DMS 273 treated with DMSO at 0.1 percent for 48 hours (cell line): ENCODE data around the gene LTBP2.
A peak's percentile ranks its signal among the peaks of the same experiment; 100 is the strongest.

Experiments
- DNase-seq: peaks from one replicate; lab custom pipeline; 2025; lab: John Stamatoyannopoulos, UW

LTBP2 gene

DNA sequence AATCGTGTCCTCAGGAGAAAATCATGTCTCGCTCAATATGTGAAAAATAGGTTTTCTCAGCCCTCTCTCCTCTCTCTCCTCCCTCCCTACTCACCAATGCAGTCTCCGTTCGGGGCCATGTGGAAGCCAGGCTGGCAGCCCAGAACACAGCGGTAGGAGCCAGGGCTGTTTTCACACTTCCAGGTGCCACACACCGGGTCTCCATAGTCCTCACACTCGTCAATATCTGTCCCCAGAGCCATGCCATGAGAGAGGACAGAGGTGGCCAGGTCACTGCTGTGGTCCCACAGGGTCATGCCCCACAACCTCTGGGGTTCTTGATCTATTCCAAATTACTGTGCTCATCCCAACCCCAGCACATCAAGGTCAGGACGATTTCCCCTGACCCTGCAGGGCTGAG lies 105.0 kb downstream of the LTBP2 start:
- DNase-seq = no peak

DNA sequence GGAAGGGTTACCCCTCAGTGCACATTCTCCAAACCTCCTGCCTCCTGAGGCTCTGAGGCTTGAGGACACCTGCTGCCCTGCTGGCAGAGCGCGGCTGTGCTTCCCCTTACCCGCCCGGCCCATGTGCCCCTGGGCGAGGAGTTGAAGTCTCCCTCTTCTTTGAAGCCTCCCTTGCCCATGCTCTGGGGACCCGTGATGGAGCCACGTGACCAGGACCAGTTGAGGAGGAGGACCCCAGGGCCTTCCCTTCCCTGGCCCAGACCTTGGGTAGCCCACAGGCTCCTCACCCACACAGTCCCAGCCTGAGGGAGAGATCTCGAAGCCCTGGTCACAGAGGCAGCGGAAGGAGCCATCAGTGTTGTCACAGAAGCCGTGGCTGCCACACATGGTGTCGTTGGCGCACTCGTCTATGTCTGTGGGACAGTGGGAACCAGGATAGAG lies 105.6 kb downstream of the LTBP2 start:
- DNase-seq = no peak

DNA sequence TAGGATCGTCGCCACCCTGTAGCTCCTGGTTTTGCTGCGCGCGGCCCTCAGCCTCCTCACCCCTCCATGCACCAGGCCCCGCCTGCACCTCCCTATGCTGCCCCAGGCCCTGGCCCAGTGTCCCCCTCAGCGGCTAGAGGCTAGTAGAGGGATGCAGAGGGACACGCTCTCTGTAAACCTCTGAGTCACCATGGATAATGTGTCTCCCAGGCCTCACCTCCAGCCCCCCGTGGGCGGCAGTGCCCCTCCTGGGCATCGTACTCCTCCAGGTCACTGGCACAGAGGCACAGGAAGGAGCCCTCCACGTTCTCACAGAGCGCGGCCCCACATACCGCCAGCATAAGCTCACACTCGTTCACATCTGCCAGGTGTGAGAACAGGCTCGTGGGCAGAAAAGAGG lies 106.2 kb downstream of the LTBP2 start:
- DNase-seq = no peak

DNA sequence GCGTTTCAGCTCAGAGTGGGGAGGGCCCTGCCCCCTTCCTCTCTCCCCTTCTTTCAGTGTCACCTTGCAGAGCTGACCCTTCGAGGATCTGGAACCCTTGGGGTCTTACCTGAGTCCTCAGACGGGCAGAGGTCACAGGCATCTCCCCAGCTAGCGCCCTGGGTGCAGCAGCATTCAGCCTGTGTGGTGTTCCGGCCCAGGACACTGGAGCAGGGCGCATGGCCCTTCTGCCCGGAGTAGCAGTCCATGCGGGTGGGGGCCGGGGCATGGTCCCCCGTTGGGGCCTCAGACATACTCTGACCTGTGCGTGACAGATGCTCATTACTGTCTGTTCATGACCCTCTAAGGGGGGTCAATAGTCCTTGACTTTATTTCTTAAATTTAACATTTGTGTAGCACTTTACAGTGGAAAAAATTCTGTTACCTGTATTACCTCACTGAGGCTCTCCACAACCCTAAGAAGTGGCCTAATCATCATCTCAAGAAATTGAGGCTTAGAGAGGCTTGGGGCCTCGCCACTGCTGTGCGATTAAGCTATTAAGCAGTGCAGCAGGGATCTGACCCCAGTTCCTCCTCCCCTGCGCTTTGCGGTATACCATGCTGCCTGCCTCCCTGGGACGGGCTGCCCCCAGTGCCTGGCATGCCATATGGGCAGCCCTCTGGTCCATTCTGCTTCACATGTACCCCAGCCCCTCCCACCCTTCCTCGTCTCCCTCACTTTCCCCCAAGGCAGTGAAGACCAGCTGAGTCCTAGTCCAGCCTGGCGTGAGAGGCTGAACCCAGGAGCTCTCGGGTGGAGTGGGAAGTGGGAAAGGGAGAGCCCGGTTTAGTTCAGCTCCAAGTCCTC lies 106.9 kb downstream of the LTBP2 start:
- DNase-seq = no peak

DNA sequence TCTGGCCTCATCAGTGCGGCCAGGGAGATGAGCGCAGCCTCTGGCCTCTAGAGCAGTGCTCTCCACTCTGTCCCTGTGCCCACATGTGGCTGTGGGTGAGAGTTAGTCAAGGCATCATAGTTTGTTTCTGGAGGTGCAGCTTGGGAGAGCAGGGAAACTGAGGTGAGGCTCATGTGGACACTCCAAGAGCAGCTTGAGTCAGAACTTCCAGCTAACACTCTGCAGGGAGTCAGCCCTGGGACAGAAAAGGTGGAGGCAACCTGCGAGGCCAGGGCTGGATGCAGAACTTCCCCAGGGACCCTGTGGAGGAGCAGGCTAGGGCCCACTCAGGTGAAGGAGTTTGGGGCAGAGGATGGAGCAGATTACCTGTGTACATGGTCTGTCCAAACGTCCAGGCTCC lies 107.6 kb downstream of the LTBP2 start:
- DNase-seq = no peak

DNA sequence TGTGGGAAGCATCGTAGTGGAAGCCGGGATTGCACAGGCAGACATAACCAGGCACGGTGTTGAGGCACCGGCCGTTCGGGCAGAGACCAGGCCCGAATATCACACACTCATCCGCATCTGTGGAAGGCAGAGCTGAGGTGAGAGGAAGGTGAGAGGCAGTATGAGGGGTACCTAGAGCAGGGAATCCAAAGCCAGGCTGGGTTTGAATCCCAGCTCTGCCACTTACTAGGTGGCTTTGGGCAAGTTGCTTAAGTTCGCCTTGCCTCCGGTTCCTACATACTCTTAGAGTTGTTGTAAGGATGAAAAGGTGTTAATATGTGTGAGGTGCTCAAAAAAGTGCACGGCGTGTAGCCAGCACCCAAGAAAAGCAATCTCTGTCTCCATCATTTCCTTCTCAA lies 108.1 kb downstream of the LTBP2 start:
- no peak for DNase-seq

DNA sequence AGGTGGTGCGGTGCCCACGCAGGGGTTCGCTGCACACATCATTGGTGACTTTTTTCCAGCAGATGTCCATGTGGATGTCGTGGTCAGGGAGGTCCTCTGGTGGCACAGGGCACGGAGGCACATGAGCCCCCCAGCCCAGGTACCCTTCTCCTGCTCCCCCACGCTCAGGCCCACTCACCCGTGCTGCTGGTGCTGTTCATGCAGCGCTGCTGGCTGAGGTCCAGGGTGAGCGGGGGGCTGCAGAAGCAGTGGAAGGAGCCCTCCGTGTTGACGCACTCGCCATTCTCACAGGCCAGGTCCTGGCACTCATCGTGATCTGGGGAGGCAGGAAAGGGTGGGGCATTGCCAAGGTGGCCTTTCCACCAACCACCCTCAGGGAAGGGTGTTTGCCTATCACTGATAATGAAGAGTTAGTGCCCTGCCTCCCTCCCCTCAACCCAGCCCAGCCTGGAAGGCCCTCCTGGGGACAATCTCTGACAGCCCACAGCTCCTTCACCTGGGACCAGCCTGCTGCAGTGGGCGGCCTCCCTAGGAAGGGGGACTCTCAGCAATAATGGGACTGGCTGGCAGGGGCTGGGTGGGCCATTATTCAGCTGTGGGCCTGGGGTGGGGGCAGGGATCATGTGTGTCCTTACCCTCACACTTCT lies 108.6 kb downstream of the LTBP2 start:
- DNase-seq = no peak

DNA sequence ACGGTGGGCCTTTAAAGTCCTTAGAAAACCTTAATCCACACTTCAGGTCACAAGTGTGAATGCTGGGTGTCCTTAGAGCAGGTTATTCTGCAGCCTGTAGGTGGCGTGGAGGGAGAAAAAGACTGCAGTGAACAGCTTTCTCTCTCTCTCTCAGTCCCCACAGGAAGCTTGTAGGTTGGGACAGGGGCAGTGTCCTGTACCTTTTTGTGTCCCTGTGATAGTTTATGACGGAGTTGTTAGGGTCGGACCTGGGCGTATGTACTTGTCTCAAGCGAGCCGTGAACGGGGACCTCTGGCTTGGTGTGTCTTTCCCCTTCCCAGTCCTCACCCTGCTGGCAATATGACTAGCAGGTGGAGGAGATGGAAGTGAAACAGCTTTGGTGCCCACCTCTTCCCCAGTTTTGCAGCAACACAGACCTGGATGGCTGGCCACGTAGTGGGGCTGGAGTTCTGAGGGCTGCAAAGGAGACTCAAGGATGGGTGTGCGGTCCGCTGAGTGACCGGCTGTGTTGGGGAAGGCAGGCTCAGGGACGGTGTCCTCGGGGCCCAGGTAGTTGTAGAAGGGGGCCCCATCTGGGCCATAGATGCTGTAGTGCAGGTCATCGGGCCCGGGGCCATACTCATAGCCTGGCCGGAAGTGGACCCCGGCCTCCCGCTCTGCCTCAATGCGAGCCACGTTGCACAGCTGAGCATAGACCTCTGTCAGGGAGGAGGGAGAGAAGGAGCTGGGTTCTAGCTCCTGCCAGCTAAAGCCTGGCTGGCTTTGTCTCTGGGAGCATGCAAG lies 109.6 kb downstream of the LTBP2 start:
- DNase-seq = no peak

DNA sequence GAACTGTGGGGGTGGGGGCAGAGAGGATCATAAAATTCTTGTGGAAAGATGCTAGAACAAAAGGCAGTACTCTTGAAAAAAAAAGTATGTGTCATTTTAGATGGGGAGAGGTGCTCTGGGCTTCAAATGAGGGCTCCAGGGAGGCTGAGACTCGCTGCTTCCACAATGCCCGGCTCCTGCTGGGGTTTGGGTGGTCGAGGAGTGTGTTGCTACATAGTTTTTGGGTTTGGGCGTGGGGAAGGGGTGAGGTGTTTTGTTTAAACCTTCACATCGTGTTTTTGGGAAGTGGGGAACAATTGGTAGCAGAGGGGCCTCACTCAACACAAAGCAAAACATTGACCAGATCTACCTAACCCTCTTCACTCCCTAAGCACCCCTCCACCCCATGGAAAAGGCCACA lies 110.3 kb downstream of the LTBP2 start:
- DNase-seq = no peak

DNA sequence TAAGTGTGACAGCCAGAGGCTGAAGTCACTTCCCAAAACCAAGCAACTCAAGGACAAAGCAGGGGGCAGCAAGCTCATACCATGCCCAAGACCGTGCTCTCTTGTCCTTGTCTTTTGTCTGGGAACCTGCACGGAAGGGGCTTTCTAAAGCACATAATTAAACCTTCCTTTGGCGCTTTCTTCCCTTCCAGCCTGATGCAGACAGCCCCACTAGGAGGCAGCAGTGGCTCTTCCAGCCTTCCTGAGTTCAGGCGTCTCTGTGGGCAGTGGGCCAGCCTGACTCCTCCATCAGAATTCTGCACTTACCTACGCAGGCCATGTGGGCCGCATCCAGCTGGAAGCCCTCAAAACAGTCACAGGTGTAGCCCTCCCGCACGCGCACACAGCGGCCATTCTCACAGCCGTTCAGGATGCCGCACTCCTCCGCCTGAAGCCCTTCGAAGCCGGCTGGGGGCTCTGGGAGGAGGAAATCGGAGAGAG lies 110.9 kb downstream of the LTBP2 start:
- peak; percentile 46 for DNase-seq

DNA sequence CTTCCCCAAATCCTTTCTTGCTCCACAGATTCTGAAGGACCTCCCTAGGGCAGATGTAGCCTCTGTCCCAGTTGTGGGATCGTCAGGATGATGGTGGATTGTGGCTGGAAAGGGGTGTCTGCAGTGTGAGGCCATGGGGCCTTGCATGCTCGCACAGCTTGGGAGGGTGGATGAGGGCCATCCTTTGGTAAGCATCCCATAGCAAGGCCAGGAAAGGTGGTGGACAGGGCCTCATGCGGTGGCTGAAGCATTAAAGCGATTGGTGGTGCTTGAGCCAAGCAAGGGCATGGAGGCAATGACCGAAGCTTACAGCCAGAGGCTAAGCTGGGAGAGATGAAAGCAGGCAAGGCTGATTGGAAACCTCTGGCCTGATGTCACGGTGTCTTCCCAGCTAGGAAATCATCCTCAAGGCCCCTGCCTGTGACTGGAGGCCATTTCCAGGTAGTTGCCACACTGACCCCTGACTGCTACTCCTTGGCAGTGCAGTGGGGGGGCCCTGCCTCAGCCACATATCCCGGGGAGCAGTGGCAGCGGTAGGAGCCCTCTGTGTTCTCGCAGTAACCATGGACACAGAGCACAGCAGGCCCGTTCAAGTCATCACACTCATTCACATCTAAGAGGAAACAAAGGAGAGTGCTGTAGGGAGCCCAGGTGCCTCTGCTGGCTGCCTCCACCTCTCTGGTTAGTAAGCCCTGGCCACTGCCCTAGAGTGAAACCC lies 111.5 kb downstream of the LTBP2 start:
- DNase-seq = no peak

DNA sequence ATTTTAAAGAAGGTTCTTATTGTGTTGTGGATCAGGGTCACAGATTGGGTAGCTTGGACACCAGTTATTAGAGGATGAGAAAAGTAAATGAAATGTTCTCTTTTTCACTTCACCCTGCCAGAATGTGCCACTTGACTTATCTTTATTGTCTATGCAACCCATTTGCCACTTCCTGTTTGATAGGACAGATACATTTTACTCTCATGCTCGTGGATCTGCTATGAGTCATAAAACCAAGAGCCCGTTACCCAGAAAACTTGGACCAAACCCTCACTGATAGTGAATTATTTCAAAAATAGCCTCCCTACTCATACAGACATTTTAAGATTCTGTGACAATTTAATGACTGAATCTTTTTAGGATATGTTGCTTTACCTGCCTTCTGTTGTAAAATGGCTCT lies 116.7 kb downstream of the LTBP2 start:
- no peak for DNase-seq

DNA sequence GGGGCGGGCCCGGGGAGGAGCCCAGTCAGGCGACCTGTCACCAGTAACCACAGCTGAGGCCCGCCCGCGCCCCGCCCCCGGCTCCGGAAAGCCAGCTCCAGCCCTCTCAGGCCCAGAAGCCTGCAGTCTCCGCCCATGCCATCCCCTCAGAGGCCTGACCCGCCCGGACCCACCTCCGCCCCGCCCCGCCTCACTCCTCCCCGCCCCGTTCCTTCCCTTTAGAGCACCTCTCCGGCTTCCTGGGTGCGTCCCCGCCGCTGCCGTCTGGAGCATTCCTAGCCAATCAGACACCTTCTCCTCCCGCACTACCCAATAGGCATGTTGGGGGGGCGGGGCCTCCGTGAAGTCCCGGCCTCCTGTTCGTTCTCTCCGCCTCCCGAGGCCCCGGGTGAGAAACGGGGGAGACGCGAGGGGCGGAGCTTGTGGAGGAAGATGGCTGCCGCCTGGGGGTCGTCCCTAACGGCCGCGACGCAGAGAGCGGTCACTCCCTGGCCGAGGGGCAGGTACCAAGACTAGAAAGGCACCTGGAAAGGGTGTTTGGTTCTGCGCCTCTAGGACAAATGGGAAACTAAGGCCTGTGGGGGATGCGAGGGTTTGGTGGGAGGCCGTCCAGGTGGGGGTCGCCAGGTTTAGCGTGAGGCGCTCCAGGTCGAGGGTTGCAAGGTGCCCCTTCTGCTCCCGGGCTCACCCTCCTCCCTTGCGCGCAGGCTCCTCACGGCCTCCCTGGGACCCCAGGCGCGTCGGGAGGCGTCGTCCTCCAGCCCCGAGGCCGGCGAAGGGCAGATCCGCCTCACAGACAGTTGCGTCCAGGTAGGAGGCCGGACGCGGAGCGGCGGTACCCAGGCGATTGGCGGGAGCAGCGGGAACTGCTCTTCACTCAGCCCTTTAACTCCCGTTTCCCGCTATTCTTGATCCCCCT lies 118.4 kb downstream of the LTBP2 start, which contains the start of gene ISCA2:
ISCA2 (plus strand) TSS at position 423 of the 919 bp plus-strand sequence; CDS start at position 433, 10 bp downstream.
- peak; percentile 99 for DNase-seq

DNA sequence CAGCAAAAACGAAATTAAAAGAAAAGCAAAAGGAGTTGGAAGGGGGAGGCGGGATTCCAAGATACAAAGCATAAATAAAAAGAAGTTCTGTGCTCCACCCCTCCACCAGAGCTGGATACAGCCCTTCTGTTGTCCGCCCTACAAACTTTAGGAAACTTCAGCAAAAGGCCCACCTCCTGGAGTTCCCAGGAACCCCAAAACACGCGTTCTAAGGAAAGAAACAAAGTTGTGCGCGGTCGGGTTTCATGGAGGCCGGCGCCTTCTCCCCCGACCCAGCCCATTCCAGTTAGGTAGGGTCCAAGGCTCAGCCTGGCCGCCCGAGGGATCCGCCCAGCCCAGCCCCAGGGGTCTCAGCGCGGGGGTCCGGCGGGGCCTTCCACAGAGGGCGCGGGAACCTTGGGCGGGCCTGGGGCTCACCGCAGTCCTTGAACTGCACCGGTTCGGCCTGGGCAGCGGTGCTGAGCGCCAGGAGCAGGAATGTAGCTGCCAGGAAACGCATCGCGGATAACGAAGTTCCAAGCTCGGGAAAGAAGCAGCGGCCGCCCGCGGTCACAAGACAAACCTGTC lies 119.2 kb downstream of the LTBP2 start, which contains the start of gene NPC2:
NPC2 (minus strand) TSS at position 530 of the 567 bp plus-strand sequence; CDS start at position 499, 31 bp downstream.
- DNase-seq = no peak

DNA sequence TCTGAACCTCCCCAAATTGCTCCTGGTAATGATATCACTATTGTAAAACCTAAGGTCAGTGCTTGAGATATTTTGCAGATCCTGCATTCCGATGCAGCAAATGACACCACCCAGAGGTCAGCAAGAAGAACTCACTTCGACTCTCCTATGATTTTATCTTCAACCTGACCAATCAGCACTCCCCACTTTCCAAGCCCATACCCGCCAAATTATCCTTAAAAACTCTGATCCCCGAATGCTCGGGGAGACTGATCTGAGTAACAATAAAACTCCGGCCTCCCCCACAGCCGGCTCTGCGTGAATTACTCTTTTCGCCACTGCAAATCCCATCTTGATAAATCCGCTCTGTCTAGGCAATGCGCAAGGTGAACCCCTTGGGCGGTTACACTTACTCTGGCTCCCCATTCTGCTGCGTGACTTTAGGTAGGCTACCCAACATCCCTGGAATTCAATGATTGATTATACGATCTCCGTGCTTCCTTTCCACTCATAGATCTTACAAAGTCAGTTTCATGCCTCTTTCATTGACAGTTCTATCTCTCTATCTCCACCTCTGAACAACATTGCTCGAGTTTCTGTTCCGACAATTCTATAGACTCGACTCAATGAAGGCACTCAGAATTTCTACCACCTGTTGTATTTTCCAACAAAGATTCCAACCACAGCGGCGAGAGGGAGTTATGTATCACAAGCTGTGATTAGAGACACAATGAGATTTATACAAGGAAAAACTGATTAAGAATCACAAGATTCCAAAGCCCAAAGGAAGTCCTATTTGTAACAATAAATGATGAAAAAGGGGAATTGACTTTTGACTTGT lies 119.9 kb downstream of the LTBP2 start:
- no peak for DNase-seq

DNA sequence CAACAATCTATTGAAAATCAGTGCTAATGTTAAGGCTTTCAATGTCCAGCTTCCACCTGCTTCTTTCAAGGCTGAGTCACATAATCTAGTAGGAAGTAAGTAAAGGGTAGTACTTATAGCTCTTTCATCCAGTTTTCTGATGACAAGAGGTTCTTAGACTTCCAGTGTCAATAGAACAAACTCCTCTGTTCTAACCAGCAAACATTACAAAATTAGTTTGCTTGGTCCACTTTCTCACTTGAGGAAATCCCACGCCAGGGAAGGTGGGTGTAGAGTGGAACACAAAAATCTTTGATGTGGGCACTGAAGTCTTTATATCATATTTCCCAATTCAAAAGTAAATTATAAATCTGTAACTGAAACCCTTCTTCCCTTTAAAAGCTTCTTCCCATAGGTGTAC lies 121.6 kb downstream of the LTBP2 start:
- DNase-seq = no peak

DNA sequence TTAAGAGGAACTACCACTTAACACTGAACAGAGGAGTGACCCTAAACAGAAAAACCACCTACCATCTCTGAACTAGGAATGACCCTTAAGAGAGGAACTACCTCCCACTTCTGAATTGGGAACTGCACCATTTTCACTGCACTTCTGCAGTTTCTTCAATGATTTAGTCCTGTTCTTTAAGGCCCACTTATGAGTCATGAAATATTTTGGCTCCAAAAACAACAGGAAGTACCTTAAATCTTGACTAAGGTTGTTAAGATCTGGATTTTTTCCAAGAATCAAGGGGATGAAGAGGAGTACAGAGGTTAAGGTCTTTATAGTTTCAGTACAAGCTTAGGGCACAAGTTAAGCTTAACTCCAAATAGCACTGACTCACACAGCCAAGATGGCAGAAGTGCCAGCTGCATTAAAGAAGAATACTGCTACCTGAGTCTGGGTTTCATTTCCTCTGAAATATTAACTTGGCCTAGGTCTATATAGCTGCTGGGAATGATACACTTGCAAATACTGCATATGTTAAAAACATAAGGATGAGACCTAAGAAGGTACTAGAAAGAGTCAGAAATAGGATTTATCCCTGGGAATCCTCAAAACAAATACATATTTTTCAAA lies 123.1 kb downstream of the LTBP2 start:
- DNase-seq = no peak

DNA sequence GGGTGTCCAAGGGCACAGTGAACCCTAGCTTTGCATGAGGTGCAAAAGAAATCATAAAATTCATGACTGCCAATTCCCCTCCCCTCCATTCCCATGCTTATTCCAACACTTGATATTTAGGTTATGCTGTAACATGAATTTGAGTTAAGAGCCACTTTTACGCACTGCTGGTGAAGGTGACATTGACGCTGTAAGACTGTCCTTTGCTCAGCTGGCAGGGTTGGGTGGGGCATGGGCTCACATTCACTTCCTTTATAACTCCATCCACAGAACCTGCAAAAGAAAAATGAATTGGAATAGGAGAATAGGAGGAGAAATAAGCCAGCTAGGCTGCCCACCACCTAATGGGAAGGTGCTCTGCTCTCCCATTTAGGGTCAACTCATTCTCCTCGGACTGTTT lies 125.9 kb downstream of the LTBP2 start:
- DNase-seq = no peak

DNA sequence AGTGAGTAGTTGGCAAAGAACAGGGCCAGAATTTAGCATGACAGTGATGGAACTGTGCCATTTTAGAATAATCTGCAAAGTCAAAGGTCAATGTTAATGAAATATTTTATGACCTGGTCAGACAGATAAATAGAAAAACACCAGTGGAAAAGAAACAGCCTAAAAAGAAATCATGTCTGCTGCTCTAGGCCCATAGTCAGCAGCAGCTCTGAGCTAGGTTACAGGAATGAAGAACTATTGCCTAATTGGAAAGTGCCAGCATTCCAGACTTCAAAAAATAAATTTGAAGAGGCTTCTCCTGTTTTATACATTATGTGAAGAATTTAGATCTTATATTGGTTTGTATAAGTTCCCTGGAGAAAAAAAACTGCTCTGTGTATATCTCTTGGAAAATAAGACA lies 128.7 kb downstream of the LTBP2 start:
- DNase-seq = no peak
